22Rv1 (cell line): ENCODE measurements around the gene ANKRD65.

ENCODE experiments used
- CTCF ChIP-seq: fragments of 450-650 bp; IDR thresholded peaks from 2 replicates; pipeline ENCODE4 v1.5.1; 2017; ENCODE audit warnings: mild to moderate bottlenecking
- ZFX ChIP-seq: fragments of 450-650 bp; IDR thresholded peaks from 2 replicates; pipeline ENCODE4 v1.6.1; 2017; ENCODE audit warnings: antibody characterized with exemption, borderline replicate concordance

DNA sequence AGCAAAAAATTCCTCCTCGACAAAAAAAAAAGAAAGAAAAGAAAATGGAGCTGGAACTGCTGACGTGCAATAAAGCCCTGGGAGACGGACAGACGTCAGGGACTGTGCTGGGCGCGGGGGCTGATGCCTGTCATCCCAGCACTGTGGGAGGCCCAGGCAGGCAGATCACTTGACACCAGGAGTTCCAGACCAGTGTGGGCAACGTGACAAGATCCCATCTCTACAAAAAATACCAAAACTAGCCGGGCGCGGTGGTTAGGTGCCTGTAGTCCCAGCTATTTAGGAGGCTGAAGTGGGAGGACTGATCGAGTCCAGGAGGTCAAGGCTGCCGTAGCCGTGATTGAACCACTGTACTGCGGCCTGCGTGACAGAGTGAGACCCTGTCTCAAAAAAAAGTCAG is 3.6 kb upstream of the ANKRD65 start:
- no peak for TF ChIP-seq CTCF
- no peak for TF ChIP-seq ZFX
